HG03571 (cell line): ENCODE measurements around the gene MLLT3.
A peak's percentile ranks its signal among the peaks of the same experiment; 100 is the strongest.

ENCODE experiments used
- ATAC-seq: cut with Tn5 transposase; IDR thresholded peaks from one replicate; pipeline ENCODE4 v1.9.1; 2021; ENCODE audit not compliant: unreplicated experiment

MLLT3 gene

GRCh38 chr9:20480249-20480648 lies 142.1 kb downstream of the MLLT3 start:
- ATAC-seq: no peak

GRCh38 chr9:20479419-20480155 lies 142.7 kb downstream of the MLLT3 start:
- ATAC-seq: peak; percentile 60

DNA sequence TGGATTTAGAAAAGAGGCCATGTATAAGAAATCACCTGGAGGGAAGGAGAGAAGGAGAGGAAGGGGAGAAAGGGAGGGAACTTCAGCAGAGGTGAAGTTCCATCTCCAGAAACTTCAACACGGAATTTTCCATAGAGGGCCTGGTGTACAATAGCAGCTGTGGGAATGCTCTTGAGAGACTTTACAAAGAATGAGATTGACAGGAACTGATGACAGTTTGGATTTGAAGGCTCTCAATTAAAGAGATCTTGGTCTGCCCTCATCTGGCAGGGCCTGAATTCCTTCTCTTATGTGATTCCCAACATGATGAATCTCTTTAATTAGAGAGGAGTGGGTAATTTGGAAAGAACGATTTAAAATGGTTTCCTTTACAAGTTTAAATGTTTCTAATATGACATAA lies 143.5 kb downstream of the MLLT3 start:
- no peak for ATAC-seq

GRCh38 chr9:20477940-20478620 lies 144.2 kb downstream of the MLLT3 start:
- ATAC-seq: no peak

DNA sequence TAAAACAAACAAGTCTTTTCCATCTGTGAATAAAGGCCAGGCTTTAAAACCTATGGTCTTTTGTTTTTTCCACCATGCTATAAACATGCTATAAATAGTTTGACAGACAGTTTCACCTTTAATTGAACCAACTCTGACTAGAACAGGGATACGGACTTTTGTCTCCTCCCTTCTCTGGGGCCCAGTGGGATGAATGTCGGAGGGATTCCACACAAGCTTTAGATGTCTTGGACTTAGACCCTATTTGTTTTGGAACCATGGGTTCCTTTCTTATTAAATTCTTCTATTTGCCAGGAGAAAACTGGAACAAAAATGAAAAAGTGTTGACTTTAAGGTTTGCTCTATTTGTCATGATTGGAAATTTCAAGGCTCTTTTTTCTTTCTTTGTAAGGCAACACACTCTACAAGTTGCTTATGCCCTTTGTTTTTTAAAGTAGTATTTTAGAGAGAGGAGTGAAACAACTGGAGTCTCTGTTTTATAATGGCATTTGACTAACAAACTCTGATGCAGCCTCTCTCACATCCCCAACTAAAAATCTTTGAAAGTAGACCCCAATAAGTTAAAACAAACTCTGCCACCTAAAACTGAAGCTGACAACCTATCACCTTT lies 145.3 kb downstream of the MLLT3 start:
- no peak for ATAC-seq

- no peak for ATAC-seq
Observed at GRCh38 chr9:20474496-20474895, 147.8 kb downstream of the MLLT3 start.

GRCh38 chr9:20473515-20474013 lies 148.7 kb downstream of the MLLT3 start:
- ATAC-seq: no peak

- ATAC-seq: no peak
Observed at GRCh38 chr9:20472342-20473045, 149.8 kb downstream of the MLLT3 start.

DNA sequence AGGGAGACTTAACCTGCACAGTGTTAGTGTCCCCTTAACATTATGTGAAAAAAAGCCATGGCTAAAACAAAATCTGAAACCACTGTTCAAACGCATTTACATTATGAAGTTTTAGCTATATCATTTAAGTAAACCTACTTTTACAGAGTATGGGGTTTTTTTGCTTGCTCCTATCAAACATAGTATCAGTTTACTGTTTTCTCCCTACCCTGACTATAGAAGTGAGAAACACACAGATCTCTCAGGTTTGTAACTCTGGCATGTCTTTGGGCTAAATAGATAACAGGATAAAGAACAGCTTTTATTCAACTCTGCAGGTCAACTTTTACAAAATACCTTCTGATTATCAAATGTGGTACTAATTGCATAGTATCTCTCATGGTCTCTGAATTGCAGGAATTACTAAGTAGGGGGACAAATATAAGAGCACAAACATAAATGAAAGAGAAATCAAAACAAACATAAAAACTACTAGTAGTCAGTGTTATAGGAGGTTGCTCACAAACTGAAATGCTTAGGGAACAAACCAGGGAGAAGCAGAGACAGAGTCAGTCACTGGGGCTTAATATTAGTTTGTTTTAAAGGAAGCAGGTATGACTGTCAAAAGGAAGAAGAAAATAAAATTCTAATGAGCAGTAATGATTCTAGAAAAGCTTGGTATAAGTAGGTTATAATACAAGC lies 155.8 kb downstream of the MLLT3 start:
- no peak for ATAC-seq

- ATAC-seq: no peak
Observed at GRCh38 chr9:20464242-20464641, 158.1 kb downstream of the MLLT3 start.

- no peak for ATAC-seq
Observed at GRCh38 chr9:20463823-20464222, 158.5 kb downstream of the MLLT3 start.

GRCh38 chr9:20462410-20462809 lies 159.9 kb downstream of the MLLT3 start:
- ATAC-seq: no peak

- no peak for ATAC-seq
Observed at GRCh38 chr9:20447291-20447690, 175.0 kb downstream of the MLLT3 start.

GRCh38 chr9:20446248-20446647 lies 176.1 kb downstream of the MLLT3 start:
- ATAC-seq: no peak

- no peak for ATAC-seq
Observed at GRCh38 chr9:20442461-20443319, 179.6 kb downstream of the MLLT3 start.

DNA sequence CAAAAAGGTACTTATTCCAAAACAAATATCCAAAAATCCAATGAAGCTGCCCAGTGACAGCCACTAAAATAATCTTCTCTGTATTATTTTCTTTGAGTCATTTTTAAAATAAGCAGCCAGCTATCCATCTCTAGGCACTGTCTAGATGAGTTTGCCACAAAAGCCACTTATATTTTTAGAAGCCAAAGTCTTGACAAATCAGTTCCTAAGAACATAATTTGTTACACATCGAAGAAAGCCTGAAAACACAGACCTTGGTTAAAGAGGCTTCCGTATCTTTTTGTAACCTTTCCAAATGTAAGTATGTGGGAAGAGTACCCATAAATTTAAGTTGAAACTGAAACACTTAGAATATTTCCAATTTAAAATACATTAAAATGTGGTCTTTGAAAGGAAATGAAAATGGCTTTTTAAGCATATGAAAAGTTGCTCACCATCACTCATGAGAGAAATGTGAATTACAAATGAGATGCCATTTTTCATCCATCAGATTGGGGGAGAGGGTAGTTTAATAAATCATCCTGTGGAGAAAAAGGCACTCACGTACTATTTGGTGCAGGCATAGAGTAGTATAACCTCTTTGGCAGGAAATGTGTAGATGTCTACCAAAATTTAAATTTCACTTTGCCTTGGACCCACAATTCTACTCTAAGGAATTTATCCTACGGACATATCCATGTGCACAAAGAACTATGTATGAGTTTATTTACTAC lies 180.4 kb downstream of the MLLT3 start:
- no peak for ATAC-seq

DNA sequence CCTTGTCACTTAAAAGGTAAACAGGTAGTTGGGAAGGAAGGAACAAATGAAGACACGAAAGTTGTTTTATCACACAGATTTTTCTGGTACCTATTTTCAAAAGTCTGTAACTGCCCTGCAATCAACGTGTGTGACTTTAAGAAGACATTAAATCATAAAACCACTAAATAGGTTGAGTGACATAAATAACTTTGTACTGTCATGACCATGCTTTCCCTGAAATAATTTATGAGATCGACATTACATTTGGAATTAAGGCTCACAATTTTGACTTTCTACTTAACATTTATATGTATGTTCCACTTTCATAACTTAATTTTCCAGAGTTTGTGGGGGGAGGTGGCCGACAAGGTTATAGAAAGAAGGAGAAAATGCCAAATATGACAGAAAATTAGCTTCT lies 181.1 kb downstream of the MLLT3 start:
- no peak for ATAC-seq

- ATAC-seq: no peak
Observed at GRCh38 chr9:20437476-20437875, 184.8 kb downstream of the MLLT3 start.

DNA sequence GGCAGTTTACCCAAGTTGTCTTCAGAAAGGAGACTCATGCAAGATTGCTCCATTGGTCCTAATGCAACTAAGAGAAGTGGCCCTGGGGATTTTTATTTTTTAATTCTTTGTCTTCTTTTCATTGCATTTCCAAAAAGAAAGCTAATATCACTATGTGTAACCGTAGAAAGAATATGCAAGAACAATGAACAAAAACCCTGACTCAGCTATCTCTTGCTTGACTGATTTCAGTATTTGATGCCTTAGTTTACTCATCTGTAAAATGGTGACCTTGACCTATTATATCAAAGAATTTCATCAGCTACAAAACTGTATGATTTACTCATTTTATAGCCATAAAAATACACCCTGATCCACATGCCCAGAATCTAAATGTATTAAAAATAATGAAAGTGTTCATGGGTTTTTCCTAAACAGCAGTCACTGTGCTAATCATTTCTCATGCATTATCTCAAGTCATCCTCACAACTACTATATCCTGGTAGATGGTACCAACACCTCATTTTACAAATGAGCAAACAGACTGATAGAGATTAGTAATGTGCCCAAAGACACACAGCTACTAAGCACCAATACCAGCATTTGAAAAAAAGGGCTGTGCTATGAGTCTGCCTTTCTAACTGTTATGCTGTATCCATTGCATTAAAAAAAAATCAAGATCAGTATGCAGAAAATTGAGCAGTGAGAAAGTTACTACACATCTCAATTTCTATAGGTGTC lies 185.7 kb downstream of the MLLT3 start:
- no peak for ATAC-seq
